Hematopoietic multipotent progenitor cell (in vitro differentiated cells): ENCODE results near the gene JUN. TPM values are rescaled to one million over a fixed set of nuclear protein-coding genes. Genes with fewer than 3 reads are reported as not detected.

Experiments used
- total RNA-seq: library from RNA; depleted of rRNA; stranded (reverse); fragments of >200 nt; gene quantifications from one replicate; pipeline ENCODE4 v1.2.3, GENCODE V29; 2012

JUN gene
- total RNA-seq, 1 donor, result 1,199 TPM

Other genes starting within 250 kb of the JUN start
- 17.5 TPM for gene OMA1, start 237.3 kb downstream of the JUN start, total RNA-seq
- 0.27 TPM for gene TACSTD2, start 206.8 kb downstream of the JUN start, total RNA-seq
- 6.7 TPM for gene MYSM1, start 84.0 kb downstream of the JUN start, total RNA-seq